Neural cell (in vitro differentiated cells): Measurements from ENCODE around the gene ZBTB46. TPM values are rescaled to one million over a fixed set of nuclear protein-coding genes. Genes with fewer than 3 reads are reported as not detected.

Experiments used
- H2AFZ ChIP-seq: fragments of 200-600, 300-800 bp; sonication (generic), shearing (Covaris generic); 2 replicates; pipeline ENCODE4 v1.6.0; 2014; ENCODE audit warnings: low read depth, mild to moderate bottlenecking, antibody characterized with exemption, low read length, moderate library complexity
- H3F3A ChIP-seq: fragments of 200-600 bp; shearing (Covaris generic); 2 replicates; pipeline ENCODE4 v1.6.1; 2016; ENCODE audit warnings: mild to moderate bottlenecking, moderate library complexity, mixed read lengths, antibody characterized with exemption, low read length; ENCODE audit not compliant: insufficient read depth, poor library complexity, severe bottlenecking
- H3K27ac ChIP-seq: fragments of 200-600, 300-800 bp; sonication (generic), shearing (Covaris generic); 2 replicates; pipeline ENCODE4 v1.5.1; 2014; ENCODE audit warnings: mild to moderate bottlenecking, low read length, moderate library complexity
- H3K27me3 ChIP-seq: fragments of 300-800, 200-600 bp; sonication (generic), shearing (Covaris generic); 2 replicates; pipeline ENCODE4 v1.6.0; 2014; ENCODE audit warnings: mild to moderate bottlenecking, low read depth, low read length, moderate library complexity; ENCODE audit not compliant: insufficient read depth
- H3K36me3 ChIP-seq: fragments of 300-800, 200-600 bp; sonication (generic), shearing (Covaris generic); 2 replicates; pipeline ENCODE4 v1.5.1; 2014; ENCODE audit warnings: mild to moderate bottlenecking, antibody characterized with exemption, low read length, moderate library complexity; ENCODE audit not compliant: insufficient read depth
- H3K4me2 ChIP-seq: fragments of 300-800, 200-600 bp; sonication (generic), shearing (Covaris generic); 2 replicates; pipeline ENCODE4 v1.6.0; 2014; ENCODE audit warnings: mild to moderate bottlenecking, low read length
- H3K4me3 ChIP-seq: fragments of 300-800, 200-600 bp; sonication (generic), shearing (Covaris generic); 2 replicates; pipeline ENCODE4 v1.5.1; 2014; ENCODE audit warnings: mild to moderate bottlenecking, low read length, moderate library complexity
- H3K79me2 ChIP-seq: fragments of 200-600 bp; shearing (Covaris generic); replicated peaks from 2 replicates; pipeline ENCODE4 v1.6.0; 2014; ENCODE audit warnings: mild to moderate bottlenecking, low read length, moderate library complexity; ENCODE audit not compliant: insufficient read depth
- H3K9ac ChIP-seq: fragments of 300-800, 200-600 bp; sonication (generic), shearing (Covaris generic); 2 replicates; pipeline ENCODE4 v1.6.1; 2016; ENCODE audit warnings: mild to moderate bottlenecking, low read length, mixed read lengths
- H3K9me2 ChIP-seq: fragments of 200-600 bp; shearing (Covaris generic); 2 replicates; pipeline ENCODE4 v1.6.1; 2016; ENCODE audit warnings: mild to moderate bottlenecking, low read length, mixed read lengths; ENCODE audit not compliant: insufficient read depth
- H3K9me3 ChIP-seq: fragments of 200-600, 300-800 bp; sonication (generic), shearing (Covaris generic); 2 replicates; pipeline ENCODE4 v1.6.1; 2016; ENCODE audit warnings: mild to moderate bottlenecking, mixed run types, low read length, moderate library complexity, mixed read lengths
- H4K20me1 ChIP-seq: fragments of 200-600 bp; shearing (Covaris generic); 2 replicates; pipeline ENCODE4 v1.6.1; 2016; ENCODE audit warnings: mild to moderate bottlenecking, mixed run types; ENCODE audit not compliant: insufficient read depth
- EP300 ChIP-seq: fragments of 450-650 bp; conservative IDR thresholded peaks from 2 replicates; pipeline ENCODE4 v1.6.1; 2014; ENCODE audit warnings: antibody characterized with exemption, mild to moderate bottlenecking, moderate library complexity; ENCODE audit not compliant: poor library complexity, severe bottlenecking
- EZH2 ChIP-seq: fragments of 200-600, 300-800 bp; shearing (Covaris generic), sonication (generic); IDR thresholded peaks from 2 replicates; pipeline ENCODE4 v1.6.1; 2014; ENCODE audit warnings: antibody characterized with exemption, low read length, borderline replicate concordance, mild to moderate bottlenecking; ENCODE audit not compliant: insufficient read depth, poor library complexity, severe bottlenecking
- MXI1 ChIP-seq: fragments of 450-650 bp; conservative IDR thresholded peaks from 2 replicates; pipeline ENCODE4 v1.6.1; 2014; ENCODE audit warnings: antibody characterized with exemption, mild to moderate bottlenecking; ENCODE audit not compliant: poor library complexity, severe bottlenecking
- POLR2AphosphoS5 ChIP-seq: IDR thresholded peaks from 2 replicates; pipeline ENCODE4 v1.6.1; 2012
- RAD21 ChIP-seq: fragments of 450-650 bp; conservative IDR thresholded peaks from 2 replicates; pipeline ENCODE4 v1.6.1; 2014; ENCODE audit warnings: antibody characterized with exemption, mild to moderate bottlenecking, moderate library complexity
- SMC3 ChIP-seq: fragments of 450-650 bp; conservative IDR thresholded peaks from 2 replicates; pipeline ENCODE4 v1.6.1; 2014; ENCODE audit warnings: antibody characterized with exemption, mild to moderate bottlenecking, moderate library complexity; ENCODE audit not compliant: poor library complexity
- TAF1 ChIP-seq: IDR thresholded peaks from 2 replicates; pipeline ENCODE4 v1.6.1; 2012; ENCODE audit warnings: low read depth
- polyA plus RNA-seq: library from polyadenylated mRNA; depleted of rRNA; stranded (reverse); fragments of >200 nt; gene quantifications from 2 replicates; pipeline ENCODE4 v1.2.3, GENCODE V29; 2014
- TF ChIP-seq, protein P1 (sequence below): IDR thresholded peaks from 2 replicates; pipeline ENCODE4 v1.6.1; 2012; ENCODE audit warnings: borderline replicate concordance
- TF ChIP-seq, protein P2 (sequence below): fragments of 450-650 bp; IDR thresholded peaks from 2 replicates; pipeline ENCODE4 v1.5.1; 2014; ENCODE audit warnings: antibody characterized with exemption, mild to moderate bottlenecking, moderate library complexity; ENCODE audit not compliant: poor library complexity, severe bottlenecking

The ZBTB46 gene
- polyA plus RNA-seq, 1 donor from 2014 or later: 15.0 TPM

DNA sequence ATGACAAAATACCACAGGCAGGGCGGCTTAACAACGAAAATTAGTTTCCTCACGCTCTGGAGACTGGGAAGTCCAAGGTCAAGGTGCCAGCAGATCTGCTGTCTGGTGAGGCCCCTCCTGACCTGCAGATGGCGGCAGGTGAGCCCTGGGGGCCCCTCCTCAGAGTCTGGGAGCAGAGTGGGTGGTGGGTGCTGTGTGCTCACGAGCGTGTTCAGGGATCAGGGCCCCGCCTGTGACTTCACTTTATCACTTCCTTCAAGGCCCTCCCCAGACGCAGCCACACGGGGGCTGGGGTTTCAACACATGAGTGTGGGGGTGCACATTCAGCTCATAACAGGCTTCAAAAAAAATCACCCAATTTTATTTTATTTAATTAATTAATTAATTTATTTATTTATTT is 52.2 kb downstream of the ZBTB46 start:
- no peak overlapping the region for H3K27ac ChIP-seq
- TF ChIP-seq MXI1 (no peak), POLR2AphosphoS5 (no peak), EP300 (no peak), EZH2 (no peak), RAD21 (no peak), SMC3 (no peak)
- TF ChIP-seq, protein P1, sequence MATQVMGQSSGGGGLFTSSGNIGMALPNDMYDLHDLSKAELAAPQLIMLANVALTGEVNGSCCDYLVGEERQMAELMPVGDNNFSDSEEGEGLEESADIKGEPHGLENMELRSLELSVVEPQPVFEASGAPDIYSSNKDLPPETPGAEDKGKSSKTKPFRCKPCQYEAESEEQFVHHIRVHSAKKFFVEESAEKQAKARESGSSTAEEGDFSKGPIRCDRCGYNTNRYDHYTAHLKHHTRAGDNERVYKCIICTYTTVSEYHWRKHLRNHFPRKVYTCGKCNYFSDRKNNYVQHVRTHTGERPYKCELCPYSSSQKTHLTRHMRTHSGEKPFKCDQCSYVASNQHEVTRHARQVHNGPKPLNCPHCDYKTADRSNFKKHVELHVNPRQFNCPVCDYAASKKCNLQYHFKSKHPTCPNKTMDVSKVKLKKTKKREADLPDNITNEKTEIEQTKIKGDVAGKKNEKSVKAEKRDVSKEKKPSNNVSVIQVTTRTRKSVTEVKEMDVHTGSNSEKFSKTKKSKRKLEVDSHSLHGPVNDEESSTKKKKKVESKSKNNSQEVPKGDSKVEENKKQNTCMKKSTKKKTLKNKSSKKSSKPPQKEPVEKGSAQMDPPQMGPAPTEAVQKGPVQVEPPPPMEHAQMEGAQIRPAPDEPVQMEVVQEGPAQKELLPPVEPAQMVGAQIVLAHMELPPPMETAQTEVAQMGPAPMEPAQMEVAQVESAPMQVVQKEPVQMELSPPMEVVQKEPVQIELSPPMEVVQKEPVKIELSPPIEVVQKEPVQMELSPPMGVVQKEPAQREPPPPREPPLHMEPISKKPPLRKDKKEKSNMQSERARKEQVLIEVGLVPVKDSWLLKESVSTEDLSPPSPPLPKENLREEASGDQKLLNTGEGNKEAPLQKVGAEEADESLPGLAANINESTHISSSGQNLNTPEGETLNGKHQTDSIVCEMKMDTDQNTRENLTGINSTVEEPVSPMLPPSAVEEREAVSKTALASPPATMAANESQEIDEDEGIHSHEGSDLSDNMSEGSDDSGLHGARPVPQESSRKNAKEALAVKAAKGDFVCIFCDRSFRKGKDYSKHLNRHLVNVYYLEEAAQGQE: no peak
- TF ChIP-seq, protein P2, sequence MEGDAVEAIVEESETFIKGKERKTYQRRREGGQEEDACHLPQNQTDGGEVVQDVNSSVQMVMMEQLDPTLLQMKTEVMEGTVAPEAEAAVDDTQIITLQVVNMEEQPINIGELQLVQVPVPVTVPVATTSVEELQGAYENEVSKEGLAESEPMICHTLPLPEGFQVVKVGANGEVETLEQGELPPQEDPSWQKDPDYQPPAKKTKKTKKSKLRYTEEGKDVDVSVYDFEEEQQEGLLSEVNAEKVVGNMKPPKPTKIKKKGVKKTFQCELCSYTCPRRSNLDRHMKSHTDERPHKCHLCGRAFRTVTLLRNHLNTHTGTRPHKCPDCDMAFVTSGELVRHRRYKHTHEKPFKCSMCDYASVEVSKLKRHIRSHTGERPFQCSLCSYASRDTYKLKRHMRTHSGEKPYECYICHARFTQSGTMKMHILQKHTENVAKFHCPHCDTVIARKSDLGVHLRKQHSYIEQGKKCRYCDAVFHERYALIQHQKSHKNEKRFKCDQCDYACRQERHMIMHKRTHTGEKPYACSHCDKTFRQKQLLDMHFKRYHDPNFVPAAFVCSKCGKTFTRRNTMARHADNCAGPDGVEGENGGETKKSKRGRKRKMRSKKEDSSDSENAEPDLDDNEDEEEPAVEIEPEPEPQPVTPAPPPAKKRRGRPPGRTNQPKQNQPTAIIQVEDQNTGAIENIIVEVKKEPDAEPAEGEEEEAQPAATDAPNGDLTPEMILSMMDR: no peak
- H3K9me3 ChIP-seq: no peaks in the 10 kb centered on the region
- no peak overlapping the region for H2AFZ ChIP-seq
- H3K9ac ChIP-seq: no peak overlapping the region
- peaks cover 20% of the 10 kb centered on the region for H3K79me2 ChIP-seq
- H3K36me3 ChIP-seq: no peaks in the 10 kb centered on the region
- no peaks in the 10 kb centered on the region for H3F3A ChIP-seq
- no peak overlapping the region for H3K4me3 ChIP-seq
- no peaks in the 10 kb centered on the region for H3K9me2 ChIP-seq
- H3K4me2 ChIP-seq: no peak overlapping the region
- H4K20me1 ChIP-seq: no peaks in the 10 kb centered on the region
- H3K27me3 ChIP-seq: no peaks in the 10 kb centered on the region

DNA sequence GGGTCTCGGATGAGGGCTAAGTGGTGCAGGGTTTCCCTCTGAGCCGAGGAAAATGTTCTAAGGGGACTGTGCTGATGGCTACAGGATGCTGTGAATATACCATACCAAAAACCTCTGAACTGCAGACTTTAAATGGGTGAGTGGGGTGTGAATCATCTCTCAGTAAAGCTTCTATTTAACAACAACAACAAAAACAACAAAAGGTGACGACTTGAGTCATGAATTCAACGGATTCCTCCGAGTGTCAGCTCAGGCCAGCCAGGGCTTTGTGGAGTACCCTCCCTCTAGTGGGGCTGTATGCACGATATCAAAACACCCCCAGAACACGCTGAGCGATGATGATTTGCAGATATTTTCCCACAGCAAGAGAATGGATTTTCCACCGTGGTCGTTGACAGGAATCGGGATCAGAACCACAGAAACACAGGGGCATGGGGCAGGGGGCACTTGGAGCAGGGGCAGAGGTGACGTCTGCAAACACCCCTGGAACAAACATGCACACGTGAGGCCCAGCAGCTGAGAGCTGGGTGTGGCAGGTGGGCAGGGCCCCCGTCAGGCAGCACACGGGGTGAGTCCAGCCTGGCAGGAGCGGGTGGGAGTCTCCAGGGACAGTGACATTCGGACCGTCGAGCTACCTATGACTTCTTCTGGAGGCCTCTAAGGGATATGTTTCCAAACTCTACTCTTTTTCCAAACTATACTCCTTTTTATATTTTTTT is 52.9 kb downstream of the ZBTB46 start:
- Histone ChIP-seq H3K27me3 (no peaks in the 10 kb centered on the region), H3F3A (no peaks in the 10 kb centered on the region), H3K9me2 (no peaks in the 10 kb centered on the region), H3K4me3 (no peak overlapping the region), H3K36me3 (no peaks in the 10 kb centered on the region), H2AFZ (no peak overlapping the region), H4K20me1 (no peaks in the 10 kb centered on the region), H3K79me2 (peaks cover 20% of the 10 kb centered on the region), H3K4me2 (no peak overlapping the region), H3K27ac (no peak overlapping the region), H3K9ac (no peak overlapping the region), H3K9me3 (no peaks in the 10 kb centered on the region)
- no peak for TF ChIP-seq TAF1
